Gastrocnemius medialis (tissue), 4 donors: Measurements from ENCODE around the gene ADGRL2.

Source experiments
- POLR2A ChIP-seq, 2 donors: fragments of 450-650 bp; IDR thresholded peaks; one replicate each; pipeline ENCODE4 v1.6.1; 2017; ENCODE audit warnings: antibody characterized with exemption in 2 of 2, mild to moderate bottlenecking in 2 of 2, moderate library complexity in 2 of 2
- TF ChIP-seq, protein P1 (sequence below), 5 experiments: fragments of 450-650 bp in 3 of 5; fragments of 200-600 bp in 2 of 5; sonication (generic) in 2 of 5; IDR thresholded peaks in 4 of 5; conservative IDR thresholded peaks in 1 of 5; 1 replicate in 4 of 5; 2 replicates in 1 of 5; pipeline ENCODE4 v1.5.1; 2016 to 2019; ENCODE audit warnings: antibody characterized with exemption in 5 of 5, mild to moderate bottlenecking in 3 of 5, moderate library complexity in 3 of 5

DNA sequence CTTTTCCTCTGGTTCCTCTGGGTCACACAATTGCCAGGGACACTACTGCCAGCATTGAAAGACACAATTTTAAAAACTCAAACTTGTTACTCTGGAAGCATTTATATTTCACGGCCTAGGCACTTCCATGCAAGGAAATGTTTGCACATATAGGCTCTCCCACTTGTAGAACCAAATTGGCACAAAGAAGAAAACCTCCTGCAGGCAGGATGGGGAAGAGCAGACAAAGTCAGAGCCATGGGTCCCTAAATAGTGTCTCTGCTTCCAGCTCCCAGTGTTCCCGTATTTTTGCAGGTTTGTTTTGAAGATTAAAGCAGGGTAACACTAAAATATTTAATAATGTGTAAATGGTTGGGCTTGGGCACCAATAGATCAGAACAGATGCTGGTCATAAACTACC, 19.0 kb upstream of the ADGRL2 start:
- TF ChIP-seq, protein P1, sequence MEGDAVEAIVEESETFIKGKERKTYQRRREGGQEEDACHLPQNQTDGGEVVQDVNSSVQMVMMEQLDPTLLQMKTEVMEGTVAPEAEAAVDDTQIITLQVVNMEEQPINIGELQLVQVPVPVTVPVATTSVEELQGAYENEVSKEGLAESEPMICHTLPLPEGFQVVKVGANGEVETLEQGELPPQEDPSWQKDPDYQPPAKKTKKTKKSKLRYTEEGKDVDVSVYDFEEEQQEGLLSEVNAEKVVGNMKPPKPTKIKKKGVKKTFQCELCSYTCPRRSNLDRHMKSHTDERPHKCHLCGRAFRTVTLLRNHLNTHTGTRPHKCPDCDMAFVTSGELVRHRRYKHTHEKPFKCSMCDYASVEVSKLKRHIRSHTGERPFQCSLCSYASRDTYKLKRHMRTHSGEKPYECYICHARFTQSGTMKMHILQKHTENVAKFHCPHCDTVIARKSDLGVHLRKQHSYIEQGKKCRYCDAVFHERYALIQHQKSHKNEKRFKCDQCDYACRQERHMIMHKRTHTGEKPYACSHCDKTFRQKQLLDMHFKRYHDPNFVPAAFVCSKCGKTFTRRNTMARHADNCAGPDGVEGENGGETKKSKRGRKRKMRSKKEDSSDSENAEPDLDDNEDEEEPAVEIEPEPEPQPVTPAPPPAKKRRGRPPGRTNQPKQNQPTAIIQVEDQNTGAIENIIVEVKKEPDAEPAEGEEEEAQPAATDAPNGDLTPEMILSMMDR (IDR thresholded peaks at IDR 0.05 in 4 of 5, conservative IDR thresholded peaks at IDR 0.05 in 1 of 5): no peak
- no peak for TF ChIP-seq POLR2A (IDR thresholded peaks at IDR 0.05)
